HG03175 (cell line): ENCODE results near the gene DYSF.

Source experiments
- ATAC-seq: cut with Tn5 transposase; IDR thresholded peaks from one replicate; pipeline ENCODE4 v1.9.1; 2021; ENCODE audit warnings: mild to moderate bottlenecking, moderate library complexity; ENCODE audit not compliant: unreplicated experiment

The DYSF gene

DNA sequence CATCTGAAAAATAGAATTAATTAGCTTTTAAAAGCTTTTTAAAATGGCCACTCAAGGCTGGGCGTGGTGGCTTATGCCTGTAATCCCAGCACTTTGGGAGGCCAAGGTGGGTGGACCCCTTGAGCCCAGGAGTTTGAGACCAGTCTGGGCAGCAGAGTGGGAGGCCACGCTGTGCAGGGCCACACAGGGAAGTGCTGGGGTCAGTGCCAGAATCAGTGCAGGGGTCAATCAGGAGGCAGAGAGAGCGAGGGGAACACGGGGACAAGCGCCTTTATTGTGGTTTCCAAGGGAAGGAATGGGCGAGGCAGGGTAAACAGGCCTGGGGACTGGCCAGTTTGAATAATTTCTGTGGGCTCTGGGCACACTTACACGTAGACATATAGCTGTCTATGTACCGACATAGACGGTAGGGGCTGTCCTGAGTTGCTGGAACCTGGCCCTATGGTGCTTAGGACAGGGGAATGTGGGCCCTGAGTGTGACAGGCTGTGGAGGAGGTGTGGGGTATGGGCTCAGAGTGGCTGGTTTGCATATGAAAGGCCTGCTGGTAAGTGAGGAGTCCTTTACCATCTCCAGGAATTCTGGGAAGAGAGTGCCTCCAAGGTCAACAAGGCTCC, 42.9 kb downstream of the DYSF start:
- ATAC-seq, result no peak

- ATAC-seq, result no peak
These were observed 44.9 kb downstream of the DYSF start for GRCh38 chr2:71498261-71498701.

DNA sequence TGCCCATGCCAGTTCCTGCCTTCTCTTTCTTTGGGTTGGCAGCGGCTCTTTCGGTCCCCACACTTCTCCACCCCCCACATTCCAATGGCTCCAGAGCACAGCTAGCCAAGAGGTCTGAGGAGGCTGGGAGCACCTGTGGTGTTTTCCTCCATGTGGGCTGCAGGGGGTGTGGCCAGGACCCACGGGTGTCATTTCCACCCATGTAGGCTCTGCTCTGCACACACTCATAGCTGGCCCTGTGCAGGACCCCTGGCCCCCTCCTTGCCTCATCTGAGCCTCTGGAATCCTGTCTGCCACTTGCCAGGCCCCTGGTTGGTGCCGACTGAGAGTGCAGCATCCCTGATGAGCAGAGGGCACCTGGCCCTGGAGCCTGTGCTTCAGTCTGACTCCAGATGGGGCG, 46.3 kb downstream of the DYSF start:
- no peak for ATAC-seq

DNA sequence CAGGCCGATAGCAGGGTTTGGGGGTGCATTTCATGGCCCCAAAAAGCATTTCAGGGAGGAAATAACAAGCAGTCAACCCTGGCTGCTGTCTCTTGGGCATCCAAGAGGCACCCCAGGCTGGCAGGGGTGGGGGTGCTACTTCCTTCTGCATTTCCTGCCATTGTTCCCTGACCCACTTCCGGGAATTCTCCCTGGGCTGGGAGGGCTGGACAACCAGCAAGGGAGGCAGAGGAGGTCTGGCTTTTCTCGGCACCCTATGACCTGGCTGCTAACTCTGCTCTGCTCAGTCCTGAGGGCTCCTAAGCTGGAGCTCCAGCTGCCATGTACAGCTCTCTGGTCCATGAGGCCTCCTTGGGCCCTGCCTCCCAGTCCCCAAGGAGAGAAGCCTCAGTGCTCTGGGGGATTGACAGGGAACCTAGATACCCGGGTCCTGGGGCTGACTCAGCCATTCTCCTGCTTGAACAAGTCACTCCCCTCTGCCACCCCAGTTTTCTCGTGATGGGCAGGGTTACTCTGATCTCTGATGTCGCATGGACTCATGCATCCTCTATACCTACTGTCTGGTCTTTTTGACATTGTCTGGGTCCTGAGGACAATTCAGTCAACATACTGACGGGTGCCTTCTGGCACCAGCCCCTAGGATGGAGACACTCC, 47.2 kb downstream of the DYSF start:
- ATAC-seq, result no peak

GRCh38 chr2:71502941-71503738, 49.8 kb downstream of the DYSF start:
- no peak for ATAC-seq

GRCh38 chr2:71503837-71504236, 50.5 kb downstream of the DYSF start:
- no peak for ATAC-seq

- no peak for ATAC-seq
These were observed 51.2 kb downstream of the DYSF start for GRCh38 chr2:71504611-71505010.

DNA sequence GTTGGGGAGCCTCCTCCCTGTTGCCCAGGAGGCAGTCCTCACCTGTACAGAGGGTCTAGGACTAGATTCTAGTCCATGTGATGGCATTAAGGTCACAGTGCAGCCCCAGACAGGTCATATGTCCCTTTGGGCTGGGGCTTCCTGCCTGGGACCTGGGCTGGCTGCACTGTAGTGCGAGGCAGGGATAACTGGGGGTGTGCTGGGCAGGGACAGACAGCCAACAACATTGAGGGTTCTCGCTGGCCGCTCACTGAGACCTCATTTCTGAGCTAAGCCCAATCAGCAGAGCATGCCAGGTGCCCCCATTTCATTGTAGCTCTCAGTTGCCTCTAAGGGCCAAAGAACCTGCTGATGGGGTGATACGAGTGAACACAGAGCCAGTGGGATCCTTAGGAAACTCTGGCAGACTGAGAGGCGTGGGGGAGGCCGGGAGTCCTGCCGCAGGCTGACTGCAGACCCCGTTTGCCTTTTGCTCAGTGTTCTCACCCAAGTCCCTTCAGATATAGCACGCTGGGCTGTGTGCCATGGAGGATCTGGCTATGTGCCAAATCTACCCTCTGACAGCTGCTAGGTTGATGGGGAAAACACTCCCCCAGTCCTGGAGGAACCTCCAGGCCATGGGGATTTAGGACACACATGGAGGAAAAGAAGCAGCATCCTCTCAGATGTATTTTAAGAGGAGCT, 51.9 kb downstream of the DYSF start:
- ATAC-seq, result no peak

DNA sequence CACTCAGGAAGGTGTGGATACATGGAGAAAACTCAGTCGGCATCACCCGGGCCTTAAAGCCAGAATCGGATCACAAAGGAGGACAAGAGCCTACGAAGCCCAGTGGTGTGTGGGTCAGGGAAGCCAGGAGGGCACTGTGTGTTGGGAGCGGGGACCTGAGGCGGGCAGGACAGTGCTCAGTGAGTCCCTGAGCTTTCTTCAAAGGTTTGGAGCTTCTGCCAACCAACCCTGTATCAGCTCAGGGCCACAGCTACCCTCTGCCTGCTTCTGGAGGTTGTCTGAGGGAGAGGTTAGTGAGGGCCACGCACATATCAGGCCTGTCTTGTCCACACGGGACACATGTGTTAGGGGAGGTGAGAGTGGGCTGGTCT, 52.4 kb downstream of the DYSF start:
- no peak for ATAC-seq

DNA sequence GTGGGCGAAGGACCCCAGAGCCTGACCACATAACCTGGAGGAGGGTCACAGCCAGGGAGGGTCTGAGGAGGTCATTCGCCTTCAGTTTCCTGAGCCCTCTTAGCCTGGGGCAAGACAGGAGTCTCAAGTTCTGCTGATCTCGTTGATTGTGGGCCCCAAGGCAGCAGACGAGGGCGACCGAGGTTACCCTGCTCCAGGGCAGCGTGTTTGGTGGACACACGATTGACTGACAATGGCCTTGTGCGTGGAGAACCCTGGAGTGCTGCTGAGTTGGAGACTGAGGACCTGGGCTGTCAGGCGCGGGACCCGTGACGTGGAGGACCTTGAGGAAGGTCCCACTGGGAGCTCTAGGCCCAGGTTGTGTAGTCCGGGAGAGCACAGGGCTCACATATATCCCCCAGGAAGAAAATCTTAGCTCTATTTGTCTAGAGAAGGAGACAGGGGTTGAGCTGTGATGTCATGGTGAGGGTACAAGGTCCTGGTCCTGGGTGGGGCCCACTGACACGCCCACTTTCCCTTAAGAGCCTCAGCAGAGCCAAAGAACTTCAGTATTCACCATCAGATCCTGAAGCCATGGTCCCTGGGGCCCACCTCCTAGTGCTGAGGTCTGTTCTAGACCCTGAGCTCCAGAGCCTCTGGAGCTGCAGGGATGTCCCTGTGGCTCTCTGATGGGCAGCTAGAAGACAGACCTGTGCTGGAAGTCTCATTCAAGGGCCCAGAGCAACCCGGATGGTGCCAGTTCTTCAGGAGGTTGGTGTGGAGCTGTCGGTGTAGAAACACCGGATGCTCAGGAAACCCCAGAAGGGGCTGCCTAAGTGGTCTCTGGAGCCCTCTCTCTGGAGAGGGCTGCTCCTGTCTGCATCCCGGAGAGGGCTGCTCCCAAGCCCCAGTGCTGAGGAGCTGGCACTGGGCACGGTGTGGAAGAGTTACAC, 53.1 kb downstream of the DYSF start:
- no peak for ATAC-seq

DNA sequence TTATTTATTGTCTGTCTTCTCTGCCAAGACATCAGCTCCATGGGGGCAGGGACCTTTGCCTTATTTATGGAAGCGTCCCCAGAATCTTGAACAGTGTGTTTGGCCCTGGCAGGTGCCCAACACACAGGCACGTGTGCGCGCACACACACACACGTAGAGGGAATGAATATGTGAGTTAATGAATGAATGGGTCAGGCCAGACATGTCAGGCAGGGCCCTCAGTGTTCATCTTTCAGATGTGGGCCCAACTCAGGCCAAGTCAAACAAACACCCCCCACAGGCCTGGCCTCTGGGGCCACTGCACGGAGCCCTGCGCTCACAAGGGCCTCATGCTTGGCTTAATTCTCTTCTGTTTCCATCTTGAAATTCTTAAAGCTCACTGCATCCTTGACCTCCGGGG, 54.1 kb downstream of the DYSF start:
- ATAC-seq, result no peak

DNA sequence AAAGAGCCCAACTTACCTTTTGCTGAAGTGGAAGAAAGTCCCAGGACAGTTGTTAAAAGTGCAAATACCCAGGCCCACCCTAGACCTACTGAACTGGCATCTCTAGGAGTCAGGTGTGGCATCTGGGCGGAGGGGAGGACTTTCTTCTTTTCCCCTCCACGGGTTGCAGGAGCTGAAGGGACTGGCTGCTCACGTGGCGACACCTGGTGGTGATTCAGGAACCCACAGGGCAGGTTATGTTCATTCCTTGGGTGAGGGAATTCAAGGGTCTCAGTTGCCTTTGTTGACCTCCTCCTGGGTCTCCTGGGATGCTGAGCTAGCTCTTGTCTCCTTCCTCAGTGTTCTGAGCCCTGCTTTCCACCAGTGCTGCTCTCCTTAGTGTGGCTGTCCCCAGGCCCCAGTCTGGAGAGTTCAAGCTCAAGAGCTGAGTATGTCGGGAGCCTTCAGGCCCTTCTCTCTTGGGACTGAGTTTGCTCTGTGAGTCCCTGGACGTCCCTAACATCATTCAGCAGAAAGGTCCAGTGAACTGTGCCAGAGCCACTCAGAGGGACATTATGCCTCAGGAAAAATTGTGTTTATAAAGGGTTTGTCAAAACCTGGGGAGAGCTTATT, 56.9 kb downstream of the DYSF start:
- ATAC-seq, result peak; percentile 67

DNA sequence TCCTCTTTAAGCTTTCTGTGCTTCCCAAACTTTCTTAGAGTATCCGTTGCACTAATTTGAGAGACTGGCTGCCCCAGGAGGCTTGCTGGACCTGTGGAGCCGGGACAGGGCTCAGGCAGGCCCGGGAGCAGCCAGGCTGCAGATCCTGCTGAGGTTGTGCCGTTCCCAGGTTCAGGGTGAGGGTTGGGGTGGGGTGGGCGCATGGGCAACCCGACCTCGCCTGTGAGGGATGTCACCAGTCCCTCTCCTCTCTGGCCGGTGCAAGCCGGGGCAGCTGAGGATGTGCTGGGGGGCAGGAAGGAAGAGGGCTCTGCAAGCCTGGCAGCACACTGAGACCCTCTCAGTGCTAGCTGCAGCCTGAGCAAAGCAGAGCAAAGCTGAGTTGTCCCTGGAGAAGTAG, 57.6 kb downstream of the DYSF start:
- ATAC-seq, result no peak

- no peak for ATAC-seq
These were observed 58.4 kb downstream of the DYSF start for GRCh38 chr2:71511776-71512175.

GRCh38 chr2:71512386-71512785, 59.0 kb downstream of the DYSF start:
- ATAC-seq, result no peak

GRCh38 chr2:71513096-71513495, 59.7 kb downstream of the DYSF start:
- no peak for ATAC-seq

- ATAC-seq, result no peak
These were observed 60.4 kb downstream of the DYSF start for GRCh38 chr2:71513721-71514120.

DNA sequence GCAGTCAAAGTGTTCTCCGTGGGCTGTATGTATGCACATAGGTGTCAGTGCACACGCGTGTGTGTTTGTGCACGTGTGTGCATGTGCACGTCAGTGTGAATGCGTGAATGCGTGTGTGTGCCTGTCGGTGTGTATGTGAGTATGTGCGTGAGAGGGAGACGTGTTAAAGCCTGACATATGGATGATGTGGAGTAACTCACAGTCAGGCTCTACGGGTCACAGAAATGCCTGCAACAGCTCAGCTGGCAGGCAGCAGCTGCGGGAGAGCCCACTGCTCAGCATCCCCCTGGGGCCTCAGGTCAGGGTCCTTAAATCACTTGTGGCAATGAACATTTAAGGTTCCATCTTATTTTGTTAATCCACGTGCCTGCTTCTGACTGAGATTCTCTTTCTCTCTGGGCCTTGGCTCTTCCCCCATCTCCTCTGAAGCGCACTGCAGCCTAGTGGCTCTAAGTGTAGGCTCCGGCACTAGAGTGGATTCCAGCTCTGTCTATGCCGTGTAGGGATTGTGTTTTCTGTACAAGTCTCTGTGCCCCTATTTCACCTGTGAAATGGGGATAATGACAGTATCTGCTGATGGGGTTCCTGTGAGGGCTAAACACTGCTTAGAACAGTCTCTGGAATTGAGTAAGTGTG, 63.0 kb downstream of the DYSF start:
- ATAC-seq, result no peak

GRCh38 chr2:71517851-71518250, 64.5 kb downstream of the DYSF start:
- no peak for ATAC-seq
